ENCODE measurements around the gene CYP2D6.

DNA sequence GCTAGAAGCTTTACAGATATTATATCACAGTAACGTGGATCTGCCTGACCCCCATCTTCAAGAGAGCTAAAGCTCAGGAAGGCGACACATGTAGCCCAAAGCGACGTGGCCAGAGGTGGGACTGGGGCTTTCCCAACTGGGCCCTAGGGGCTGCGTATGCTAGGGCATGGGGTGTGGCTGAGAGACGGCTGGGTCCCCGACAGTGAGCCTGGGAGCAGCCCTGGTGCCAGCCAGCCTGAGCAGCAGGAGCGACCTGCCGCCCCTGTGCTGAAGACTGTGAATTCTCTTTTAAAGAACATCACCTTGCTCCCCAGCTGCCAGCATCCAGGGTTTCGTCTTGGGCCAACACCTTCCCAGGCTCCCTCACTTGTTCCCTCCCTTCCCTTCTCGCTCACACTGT is 32.9 kb upstream of the CYP2D6 start:
- TF ChIP-seq, protein P1, sequence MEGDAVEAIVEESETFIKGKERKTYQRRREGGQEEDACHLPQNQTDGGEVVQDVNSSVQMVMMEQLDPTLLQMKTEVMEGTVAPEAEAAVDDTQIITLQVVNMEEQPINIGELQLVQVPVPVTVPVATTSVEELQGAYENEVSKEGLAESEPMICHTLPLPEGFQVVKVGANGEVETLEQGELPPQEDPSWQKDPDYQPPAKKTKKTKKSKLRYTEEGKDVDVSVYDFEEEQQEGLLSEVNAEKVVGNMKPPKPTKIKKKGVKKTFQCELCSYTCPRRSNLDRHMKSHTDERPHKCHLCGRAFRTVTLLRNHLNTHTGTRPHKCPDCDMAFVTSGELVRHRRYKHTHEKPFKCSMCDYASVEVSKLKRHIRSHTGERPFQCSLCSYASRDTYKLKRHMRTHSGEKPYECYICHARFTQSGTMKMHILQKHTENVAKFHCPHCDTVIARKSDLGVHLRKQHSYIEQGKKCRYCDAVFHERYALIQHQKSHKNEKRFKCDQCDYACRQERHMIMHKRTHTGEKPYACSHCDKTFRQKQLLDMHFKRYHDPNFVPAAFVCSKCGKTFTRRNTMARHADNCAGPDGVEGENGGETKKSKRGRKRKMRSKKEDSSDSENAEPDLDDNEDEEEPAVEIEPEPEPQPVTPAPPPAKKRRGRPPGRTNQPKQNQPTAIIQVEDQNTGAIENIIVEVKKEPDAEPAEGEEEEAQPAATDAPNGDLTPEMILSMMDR (IDR thresholded peaks at IDR 0.05; ENCODE audit: control extremely low read depth in 1 of 3, insufficient read depth in 1 of 3, low read depth in 1 of 3, low read length in 3 of 3), result no peak
- TF ChIP-seq JUND (IDR thresholded peaks at IDR 0.05; ENCODE audit: low read length) (no peak), ASH2L (IDR thresholded peaks at IDR 0.05; ENCODE audit: low read length) (no peak), CHD1 (IDR thresholded peaks at IDR 0.05; ENCODE audit: low read depth, low read length) (no peak), SUZ12 (IDR thresholded peaks at IDR 0.05; ENCODE audit: low read length) (no peak), PHF8 (conservative IDR thresholded peaks at IDR 0.05; ENCODE audit: low read depth, low read length) (no peak), POLR2A (IDR thresholded peaks at IDR 0.05; ENCODE audit: control extremely low read depth in 1 of 2, low read depth in 2 of 2, low read length in 2 of 2) (0 out of 3 replicates have a peak, but pooled peaks of 1 of the 2 experiments have one; percentile 6)
- TF ChIP-seq, protein P2, sequence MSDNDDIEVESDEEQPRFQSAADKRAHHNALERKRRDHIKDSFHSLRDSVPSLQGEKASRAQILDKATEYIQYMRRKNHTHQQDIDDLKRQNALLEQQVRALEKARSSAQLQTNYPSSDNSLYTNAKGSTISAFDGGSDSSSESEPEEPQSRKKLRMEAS (IDR thresholded peaks at IDR 0.05), result no peak

Measured in H1 (cell line).